Dedifferentiated amniotic fluid mesenchymal stem cell (primary cell): ENCODE results near the gene HAT1.
"Not testable (repeated sequence)": the region's sequence is repeated elsewhere in the genome, so short reads cannot be mapped to it uniquely, and the experiment has no call there.

Experiments used
- DNase-seq: peaks from one replicate; pipeline ENCODE4 v3.0.0-alpha.2; 2016; ENCODE audit errors: extremely low spot score

HAT1 gene

DNA sequence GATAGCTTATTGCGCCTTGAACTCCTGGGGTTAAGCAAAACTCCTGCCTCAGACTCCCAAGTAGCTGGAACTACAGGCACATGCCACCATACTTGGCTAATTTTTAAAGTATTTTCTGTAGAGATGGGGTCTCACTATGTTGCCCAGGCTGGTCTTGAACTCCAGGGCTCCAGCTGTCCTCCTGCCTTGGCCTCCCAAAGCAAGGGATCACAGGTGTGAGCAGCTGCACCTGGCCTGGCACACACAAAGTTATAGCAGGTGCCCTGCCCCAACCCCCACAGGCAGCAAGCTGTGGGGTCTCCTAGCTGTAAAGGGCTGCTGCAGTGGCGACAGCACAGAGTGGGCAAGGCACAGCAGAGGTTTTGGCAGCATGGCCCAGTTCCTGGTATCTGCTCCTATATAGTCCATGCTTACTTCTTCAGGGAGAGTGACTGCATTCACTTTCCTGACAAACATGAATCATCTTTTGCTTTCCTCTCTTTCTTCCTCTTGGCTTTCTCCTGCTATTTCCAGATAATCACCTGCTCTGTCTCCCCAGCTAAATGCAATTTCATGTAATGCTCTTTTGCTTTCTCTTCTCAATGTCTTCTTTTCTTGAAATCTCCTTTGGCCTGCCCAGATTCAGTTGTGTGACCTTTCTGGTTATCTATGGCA lies 50.2 kb downstream of the HAT1 start:
- no peak for DNase-seq

GRCh38 chr2:171979103-171979502 lies 56.8 kb downstream of the HAT1 start:
- no peak for DNase-seq

DNA sequence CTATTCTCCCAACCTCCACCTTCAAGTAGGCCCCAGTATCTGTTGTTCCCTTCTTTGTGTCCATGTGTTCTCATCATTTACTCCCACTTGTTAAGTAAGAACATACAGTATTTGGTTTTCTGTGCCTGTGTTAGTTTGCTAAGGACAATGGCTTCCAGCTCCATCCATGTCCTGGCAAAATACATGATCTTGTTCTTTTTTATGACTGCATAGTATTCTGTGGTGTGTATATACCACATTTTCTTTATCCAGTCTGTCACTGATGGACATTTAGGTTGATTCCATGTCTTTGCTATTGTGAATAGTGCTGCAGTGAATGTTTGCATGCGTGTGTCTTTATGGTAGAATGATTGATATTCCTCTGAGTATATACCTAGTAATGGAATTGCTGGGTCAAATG lies 61.7 kb downstream of the HAT1 start:
- not testable (repeated sequence) for DNase-seq

DNA sequence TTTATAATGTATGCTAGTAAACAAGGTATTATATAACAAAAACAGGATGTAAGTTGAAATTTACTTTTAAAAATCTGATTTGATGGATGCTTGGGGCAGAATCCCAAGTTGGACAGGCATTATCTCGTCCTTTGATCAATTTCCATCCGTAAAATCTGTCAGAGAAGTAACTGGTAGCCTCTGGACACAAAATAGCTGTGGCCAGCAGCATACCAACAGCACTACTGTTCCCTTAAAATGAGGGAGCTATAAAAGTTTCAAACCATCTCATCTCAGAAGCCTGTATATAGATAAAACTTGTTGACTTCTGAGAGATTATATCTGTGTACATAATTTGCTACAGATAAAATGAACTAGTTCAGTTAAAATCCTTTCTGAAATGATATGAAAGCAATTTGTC lies 62.8 kb downstream of the HAT1 start:
- DNase-seq, result no peak

- no peak for DNase-seq
Measured at GRCh38 chr2:171986778-171987177, 64.5 kb downstream of the HAT1 start.

GRCh38 chr2:171991027-171991426 lies 68.8 kb downstream of the HAT1 start:
- no peak for DNase-seq

DNA sequence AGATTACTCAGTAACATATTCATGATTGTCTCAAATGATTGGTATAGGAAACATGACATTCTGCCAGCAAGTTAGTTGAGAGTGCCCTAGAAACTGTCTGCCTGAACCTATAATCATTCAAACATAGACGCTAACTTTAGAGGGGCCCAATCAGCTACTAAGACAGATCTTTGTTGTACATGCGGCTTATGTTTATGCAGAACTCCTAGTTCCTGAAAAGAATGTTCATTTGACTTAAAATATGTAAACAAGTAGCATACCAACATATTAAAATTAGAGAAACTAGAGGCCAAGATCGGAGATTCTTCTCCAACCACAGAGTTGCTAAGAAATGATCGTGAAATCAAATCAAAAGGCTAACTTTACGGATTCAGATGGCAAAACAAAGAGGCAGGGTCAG lies 73.3 kb downstream of the HAT1 start:
- no peak for DNase-seq

DNA sequence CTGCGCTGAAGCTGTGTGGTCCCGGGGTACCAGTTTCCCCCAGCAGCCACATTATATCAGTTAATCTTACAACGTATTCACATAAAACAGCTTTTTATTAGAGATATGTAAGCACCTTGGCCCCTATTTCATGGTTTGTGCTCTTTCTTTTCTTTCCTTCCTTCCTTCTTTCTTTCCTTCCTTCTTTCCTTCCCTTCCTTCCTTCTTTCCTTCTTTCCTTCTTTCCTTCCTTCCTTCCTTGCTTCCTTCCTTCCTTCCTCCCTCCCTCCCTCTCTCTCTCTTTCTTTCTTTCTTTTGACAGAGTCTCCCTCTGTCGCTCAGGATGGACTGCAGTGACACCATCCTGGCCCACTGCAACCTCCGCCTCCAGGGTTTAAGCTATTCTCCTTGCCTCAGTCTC lies 73.8 kb downstream of the HAT1 start:
- DNase-seq, result no peak

DNA sequence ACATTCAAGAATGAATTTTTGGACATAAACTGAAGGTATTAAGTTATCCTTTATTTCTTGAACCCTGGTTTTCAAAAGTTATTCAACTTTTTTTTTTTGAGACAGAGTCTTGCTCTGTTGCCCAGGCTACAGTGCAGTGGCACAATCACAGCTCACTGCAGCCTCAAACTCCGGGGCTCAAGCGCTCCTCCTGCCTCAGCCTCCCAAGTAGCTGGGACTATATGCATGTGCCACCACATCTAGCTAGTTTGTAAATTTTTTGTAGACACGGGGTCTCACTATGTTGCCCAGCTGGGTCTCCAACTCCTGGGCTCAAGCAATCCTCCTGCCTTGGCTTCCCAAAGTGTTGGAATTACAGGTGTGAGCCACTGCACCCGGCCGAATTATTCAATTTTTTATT lies 74.8 kb downstream of the HAT1 start:
- DNase-seq, result not testable (repeated sequence)

DNA sequence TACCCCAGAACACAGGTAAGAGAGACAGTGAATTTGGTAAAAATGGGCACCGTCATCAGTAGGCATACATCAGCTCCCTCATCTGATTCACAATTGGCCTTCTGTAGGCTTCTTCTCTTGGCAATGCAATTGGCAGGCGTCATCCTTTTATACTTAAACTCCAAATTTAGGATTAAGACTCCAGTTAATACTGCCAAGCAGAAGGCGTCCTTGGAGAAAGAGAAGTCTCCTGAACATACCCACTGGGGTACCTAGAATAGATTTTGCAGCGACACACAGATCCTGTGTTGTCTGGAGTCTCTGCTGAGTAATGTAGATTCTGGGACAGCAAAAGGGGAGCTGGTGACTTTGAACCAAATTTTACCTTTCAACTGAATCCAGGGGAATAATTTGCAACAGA lies 76.9 kb downstream of the HAT1 start:
- DNase-seq, result no peak

GRCh38 chr2:171999604-172000469 lies 77.6 kb downstream of the HAT1 start, which contains the start of gene METAP1D:
Gene METAP1D, plus strand, starts transcription at chr2:171999953. Its CDS starts 17 bp downstream, at chr2:171999970.
- peak; percentile 77 for DNase-seq

- no peak for DNase-seq
Measured at GRCh38 chr2:172000696-172001361, 78.6 kb downstream of the HAT1 start.

- DNase-seq, result no peak
Measured at GRCh38 chr2:172007372-172007771, 85.1 kb downstream of the HAT1 start.

- no peak for DNase-seq
Measured at GRCh38 chr2:172009823-172010222, 87.6 kb downstream of the HAT1 start.

- DNase-seq, result no peak
Measured at GRCh38 chr2:172011812-172012575, 89.7 kb downstream of the HAT1 start.

DNA sequence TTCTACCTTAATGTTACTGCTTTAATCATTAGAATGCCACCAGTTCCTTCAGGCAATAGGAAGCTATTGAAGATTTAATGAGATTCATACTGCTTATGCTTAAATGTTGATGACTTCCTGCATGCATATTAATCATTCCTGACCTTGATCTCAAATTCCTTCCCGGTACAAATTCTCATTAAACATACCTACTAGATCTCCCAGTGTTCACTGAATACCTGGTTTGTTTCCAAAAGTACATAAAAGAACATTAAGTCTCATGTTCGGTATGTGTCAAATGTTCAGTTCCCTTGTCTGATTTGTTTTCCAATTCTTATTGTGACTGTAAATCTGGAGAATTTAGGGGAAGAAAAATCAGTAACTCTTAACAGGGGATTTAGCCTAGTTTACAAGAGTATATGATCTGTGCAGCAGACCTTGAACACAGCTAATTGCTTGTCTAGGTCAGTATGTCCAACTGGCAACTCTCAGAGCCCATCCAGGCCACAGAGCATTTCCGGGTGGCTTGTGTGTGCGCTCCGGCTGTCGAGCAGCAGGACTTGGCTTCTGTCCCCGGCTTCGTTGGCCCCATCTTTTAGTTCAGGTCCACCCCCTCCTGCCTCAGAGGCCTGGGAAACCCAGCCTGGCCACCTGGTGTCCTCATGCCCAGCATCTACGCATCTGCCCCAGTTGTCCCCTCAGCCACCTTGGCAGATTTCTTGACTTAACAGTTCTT lies 90.6 kb downstream of the HAT1 start:
- no peak for DNase-seq

DNA sequence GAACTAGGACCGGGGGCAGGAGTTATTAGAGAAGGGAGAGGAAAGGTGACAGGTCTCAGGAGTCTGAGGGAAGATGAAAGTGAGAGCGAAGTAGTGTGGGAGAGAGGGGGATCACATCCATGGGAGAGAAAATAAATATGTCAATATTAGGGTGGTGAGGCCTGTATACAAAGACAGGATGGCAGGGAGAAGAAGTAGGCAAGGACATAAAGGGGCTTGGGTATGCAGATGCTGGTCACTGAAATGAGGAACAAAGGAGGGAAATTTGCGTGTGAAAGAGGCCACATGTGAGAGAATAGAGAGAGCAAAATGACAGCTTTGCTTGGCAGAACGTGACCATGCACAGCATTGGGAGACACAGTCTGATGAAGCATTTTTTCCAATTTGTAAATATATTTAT lies 91.1 kb downstream of the HAT1 start:
- no peak for DNase-seq

DNA sequence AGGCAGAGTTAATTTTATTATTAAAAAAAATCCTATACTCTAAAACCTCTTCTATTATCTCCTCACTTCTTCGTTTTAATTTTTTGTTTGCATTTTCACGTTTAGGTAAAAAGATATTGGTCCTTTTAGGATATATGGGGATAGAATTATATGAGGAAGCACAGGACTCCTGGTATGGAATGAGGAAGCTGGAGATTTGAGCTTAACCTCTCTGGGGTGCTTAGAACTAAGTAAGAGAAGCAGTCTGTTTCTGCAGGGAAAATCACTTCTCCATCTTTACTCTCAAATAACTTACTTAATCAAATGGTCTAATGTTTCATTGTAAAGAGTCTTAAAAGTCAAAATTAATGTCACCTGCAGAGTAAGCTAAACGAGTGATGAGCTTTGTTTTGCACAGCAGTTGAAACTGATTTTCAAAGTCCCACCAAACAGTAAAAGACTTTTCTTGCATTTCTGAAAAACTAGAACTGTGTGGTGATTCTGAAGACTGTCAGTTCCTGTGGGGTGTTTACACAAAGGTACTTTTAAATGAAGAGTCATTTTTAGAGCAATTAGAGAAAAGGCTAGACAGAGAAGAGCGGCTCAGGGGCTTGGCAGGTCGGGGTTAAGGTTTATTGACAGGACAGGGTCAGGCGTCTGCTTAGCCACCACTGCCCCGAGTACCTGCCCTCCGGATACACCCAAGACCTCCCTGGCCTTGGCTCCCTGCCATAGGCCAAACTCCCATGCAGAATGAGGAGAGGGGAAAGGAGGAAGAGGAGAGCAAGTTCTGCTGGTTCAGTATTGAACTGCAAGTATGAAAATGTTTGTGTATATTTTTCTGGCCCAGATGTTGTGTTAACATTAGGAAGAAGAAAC lies 99.0 kb downstream of the HAT1 start:
- no peak for DNase-seq

DNA sequence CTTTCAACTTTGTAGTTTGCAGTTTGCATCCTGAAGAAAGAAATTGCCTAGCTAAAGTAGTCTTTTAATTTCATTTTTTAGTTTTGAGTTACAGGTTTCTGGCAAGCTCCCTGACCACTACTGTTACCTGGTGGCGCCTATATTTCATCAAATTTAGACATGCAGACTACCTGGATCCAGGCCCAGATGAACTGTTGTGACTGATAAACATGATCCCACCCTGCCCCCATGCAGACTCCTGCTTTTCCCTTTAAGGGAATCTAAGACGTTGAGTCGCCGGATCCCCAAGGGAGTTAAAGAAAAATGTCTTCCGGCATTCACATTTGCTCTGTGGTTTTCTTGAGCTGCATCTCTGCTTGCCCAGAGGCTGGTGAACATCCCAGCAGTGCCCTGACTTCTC lies 99.7 kb downstream of the HAT1 start:
- peak; percentile 41 for DNase-seq

DNA sequence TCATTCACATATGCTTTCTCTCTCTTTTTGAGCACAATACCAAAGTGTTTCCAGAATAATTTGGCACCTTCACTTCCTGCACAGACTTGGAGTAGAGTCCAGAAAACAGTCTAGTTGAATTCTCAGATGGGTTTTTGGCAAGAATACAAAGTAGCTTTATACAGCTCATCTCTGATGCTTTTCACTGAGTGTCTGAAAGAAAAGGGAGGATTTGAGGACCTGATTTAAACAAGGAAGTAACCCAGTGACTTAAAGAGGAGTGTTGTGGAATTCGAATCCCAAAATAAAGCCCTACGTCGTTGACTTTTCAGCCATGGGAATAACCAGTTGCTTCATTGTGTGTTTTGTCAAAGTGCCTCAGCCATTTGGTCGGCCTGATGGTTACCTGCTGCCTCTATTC lies 109.3 kb downstream of the HAT1 start:
- DNase-seq, result no peak
